ENCODE results near the gene TRIML1.

TRIML1 gene

DNA sequence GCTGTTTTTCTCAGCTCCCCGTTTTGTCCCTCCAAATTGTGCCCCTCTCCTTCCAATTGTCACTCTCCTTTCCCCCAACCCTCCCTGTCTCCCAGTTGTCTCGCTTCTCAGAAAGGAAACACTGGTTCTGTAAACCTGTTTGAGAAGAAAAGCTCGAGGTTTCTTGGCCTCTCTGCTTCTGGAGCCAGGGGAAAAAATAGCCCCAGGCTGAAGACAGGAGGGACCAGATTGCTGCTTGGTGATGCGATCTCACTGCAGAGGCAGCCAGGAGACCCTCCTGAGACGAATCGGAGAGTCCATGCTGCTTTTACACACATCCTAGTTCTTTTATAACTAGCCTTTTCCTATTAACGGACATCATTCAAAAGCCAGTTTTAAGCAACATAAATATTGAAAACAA is 21.2 kb downstream of the TRIML1 start:
- Histone ChIP-seq H3K4me3 (ENCODE audit: low read depth in 1 of 2, low read length in 2 of 2) (no peak overlapping the region), H3K79me2 (ENCODE audit: insufficient read depth, low read length) (no peaks in the 10 kb centered on the region), H2AFZ (ENCODE audit: low read depth, low read length) (no peak overlapping the region), H3K4me2 (ENCODE audit: insufficient read depth, low read length) (no peak overlapping the region), H4K20me1 (ENCODE audit: insufficient read depth, low read length) (no peaks in the 10 kb centered on the region), H3K9ac (ENCODE audit: low read depth, low read length) (no peak overlapping the region), H3K27me3 (ENCODE audit: insufficient read depth, low read length, poor library complexity) (no peaks in the 10 kb centered on the region), H3K27ac (ENCODE audit: low read length) (no peak overlapping the region), H3K9me3 (ENCODE audit: insufficient read depth, low read length, severe bottlenecking) (peaks cover 10% of the 10 kb centered on the region), H3K36me3 (ENCODE audit: insufficient read depth, low read length) (no peaks in the 10 kb centered on the region), H3K4me1 (ENCODE audit: insufficient read depth, low read length) (no peaks in the 10 kb centered on the region)
- DNase-seq, result no peak
- TF ChIP-seq EZH2 (IDR thresholded peaks at IDR 0.05; ENCODE audit: borderline replicate concordance, low read depth, low read length, severe bottlenecking), result no peak
- TF ChIP-seq, protein P1, sequence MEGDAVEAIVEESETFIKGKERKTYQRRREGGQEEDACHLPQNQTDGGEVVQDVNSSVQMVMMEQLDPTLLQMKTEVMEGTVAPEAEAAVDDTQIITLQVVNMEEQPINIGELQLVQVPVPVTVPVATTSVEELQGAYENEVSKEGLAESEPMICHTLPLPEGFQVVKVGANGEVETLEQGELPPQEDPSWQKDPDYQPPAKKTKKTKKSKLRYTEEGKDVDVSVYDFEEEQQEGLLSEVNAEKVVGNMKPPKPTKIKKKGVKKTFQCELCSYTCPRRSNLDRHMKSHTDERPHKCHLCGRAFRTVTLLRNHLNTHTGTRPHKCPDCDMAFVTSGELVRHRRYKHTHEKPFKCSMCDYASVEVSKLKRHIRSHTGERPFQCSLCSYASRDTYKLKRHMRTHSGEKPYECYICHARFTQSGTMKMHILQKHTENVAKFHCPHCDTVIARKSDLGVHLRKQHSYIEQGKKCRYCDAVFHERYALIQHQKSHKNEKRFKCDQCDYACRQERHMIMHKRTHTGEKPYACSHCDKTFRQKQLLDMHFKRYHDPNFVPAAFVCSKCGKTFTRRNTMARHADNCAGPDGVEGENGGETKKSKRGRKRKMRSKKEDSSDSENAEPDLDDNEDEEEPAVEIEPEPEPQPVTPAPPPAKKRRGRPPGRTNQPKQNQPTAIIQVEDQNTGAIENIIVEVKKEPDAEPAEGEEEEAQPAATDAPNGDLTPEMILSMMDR (IDR thresholded peaks at IDR 0.05; ENCODE audit: borderline replicate concordance, extremely low read depth, low read length, poor library complexity, severe bottlenecking), result no peak
- ATAC-seq (ENCODE audit: insufficient read depth, low read depth), result no peak

DNA sequence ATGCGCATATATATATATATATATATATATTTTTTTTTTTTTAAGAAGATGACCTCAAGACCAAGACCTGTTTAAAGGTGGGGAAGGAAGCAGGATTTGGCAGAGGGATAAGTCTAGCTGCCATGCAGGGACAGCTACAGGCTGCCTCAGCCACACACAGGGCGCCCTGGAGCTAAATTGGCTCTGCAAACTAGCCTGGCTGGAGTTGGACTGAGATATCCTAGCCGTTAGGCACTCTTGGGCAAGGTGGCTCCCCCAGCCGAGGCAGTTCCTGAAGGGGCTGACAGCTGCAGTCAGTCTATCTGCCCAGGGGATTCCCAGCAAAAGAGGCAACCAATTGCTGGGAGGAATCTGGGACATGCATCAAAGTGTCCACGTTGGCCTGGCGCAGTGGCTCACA is 21.9 kb downstream of the TRIML1 start:
- peaks cover 10% of the 10 kb centered on the region for H3K9me3 ChIP-seq (ENCODE audit: insufficient read depth, low read length, severe bottlenecking)
- no peaks in the 10 kb centered on the region for H3K79me2 ChIP-seq (ENCODE audit: insufficient read depth, low read length)
- no peak overlapping the region for H3K27ac ChIP-seq (ENCODE audit: low read length)
- no peaks in the 10 kb centered on the region for H3K27me3 ChIP-seq (ENCODE audit: insufficient read depth, low read length, poor library complexity)
- H3K4me1 ChIP-seq (ENCODE audit: insufficient read depth, low read length), result no peaks in the 10 kb centered on the region
- ATAC-seq (ENCODE audit: insufficient read depth, low read depth) (no peak), DNase-seq (no peak)
- no peaks in the 10 kb centered on the region for H3K36me3 ChIP-seq (ENCODE audit: insufficient read depth, low read length)
- H2AFZ ChIP-seq (ENCODE audit: low read depth, low read length), result no peak overlapping the region
- TF ChIP-seq, protein P1 (IDR thresholded peaks at IDR 0.05; ENCODE audit: borderline replicate concordance, extremely low read depth, low read length, poor library complexity, severe bottlenecking), result no peak
- TF ChIP-seq EZH2 (IDR thresholded peaks at IDR 0.05; ENCODE audit: borderline replicate concordance, low read depth, low read length, severe bottlenecking), result no peak
- no peaks in the 10 kb centered on the region for H4K20me1 ChIP-seq (ENCODE audit: insufficient read depth, low read length)
- no peak overlapping the region for H3K4me2 ChIP-seq (ENCODE audit: insufficient read depth, low read length)
- H3K9ac ChIP-seq (ENCODE audit: low read depth, low read length), result no peak overlapping the region
- H3K4me3 ChIP-seq (ENCODE audit: low read depth in 1 of 2, low read length in 2 of 2), result no peak overlapping the region

DNA sequence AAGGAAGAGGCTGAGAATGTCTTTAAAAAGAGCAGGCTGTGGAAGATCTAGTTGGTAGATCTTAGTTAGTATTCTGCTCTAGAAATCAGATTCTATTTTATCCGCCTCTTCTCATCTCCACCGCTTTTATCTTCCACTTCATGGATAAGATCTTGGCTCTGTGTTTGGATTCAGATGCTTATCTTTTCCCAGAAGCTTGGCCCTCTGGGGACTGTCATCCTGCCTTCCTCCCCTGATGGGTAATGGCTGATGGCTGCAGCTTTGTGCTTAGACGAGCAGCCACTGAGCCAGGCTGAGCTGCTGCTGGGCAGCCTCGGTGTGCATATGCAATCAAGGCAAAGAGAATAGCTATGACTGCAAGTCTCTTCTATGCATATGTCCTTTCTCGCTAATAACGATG is 23.5 kb downstream of the TRIML1 start:
- ATAC-seq (ENCODE audit: insufficient read depth, low read depth), result no peak
- Histone ChIP-seq H3K9me3 (ENCODE audit: insufficient read depth, low read length, severe bottlenecking) (peaks cover 4% of the 10 kb centered on the region), H3K4me1 (ENCODE audit: insufficient read depth, low read length) (no peaks in the 10 kb centered on the region), H3K27me3 (ENCODE audit: insufficient read depth, low read length, poor library complexity) (no peaks in the 10 kb centered on the region), H3K27ac (ENCODE audit: low read length) (no peak overlapping the region), H3K79me2 (ENCODE audit: insufficient read depth, low read length) (no peaks in the 10 kb centered on the region), H3K36me3 (ENCODE audit: insufficient read depth, low read length) (no peaks in the 10 kb centered on the region), H2AFZ (ENCODE audit: low read depth, low read length) (no peak overlapping the region), H3K9ac (ENCODE audit: low read depth, low read length) (no peak overlapping the region), H3K4me2 (ENCODE audit: insufficient read depth, low read length) (no peak overlapping the region), H4K20me1 (ENCODE audit: insufficient read depth, low read length) (no peaks in the 10 kb centered on the region), H3K4me3 (ENCODE audit: low read depth in 1 of 2, low read length in 2 of 2) (no peak overlapping the region)
- no peak for DNase-seq
- TF ChIP-seq, protein P1 (IDR thresholded peaks at IDR 0.05; ENCODE audit: borderline replicate concordance, extremely low read depth, low read length, poor library complexity, severe bottlenecking), result no peak
- TF ChIP-seq EZH2 (IDR thresholded peaks at IDR 0.05; ENCODE audit: borderline replicate concordance, low read depth, low read length, severe bottlenecking), result no peak

Data from DND-41 (cell line).